Fibroblast of lung (primary cell): ENCODE measurements around the gene MED14. TPM values are rescaled to one million over a fixed set of nuclear protein-coding genes. Genes with fewer than 3 reads are reported as not detected.
A peak's percentile ranks its signal among the peaks of the same experiment; 100 is the strongest.

Experiments used
- DNase-seq, 2 donors: peaks; one replicate each; pipeline versions ENCODE4 v3.0.0 to v3.0.0-alpha.2; 2010; ENCODE audit warnings: low read depth in 2 of 2
- H2AFZ ChIP-seq: 2 replicates; pipeline ENCODE4 v1.5.1; 2012; ENCODE audit warnings: low read length, control low read depth, inconsistent platforms
- H3K27ac ChIP-seq: 2 replicates; pipeline ENCODE4 v1.5.1; 2011; ENCODE audit warnings: low read length, control low read depth; ENCODE audit not compliant: insufficient read depth
- H3K27me3 ChIP-seq: 2 replicates; pipeline ENCODE4 v1.5.1; 2011; ENCODE audit warnings: mild to moderate bottlenecking, low read length; ENCODE audit not compliant: control insufficient read depth, insufficient read depth
- H3K36me3 ChIP-seq: 2 replicates; pipeline ENCODE4 v1.5.1; 2011; ENCODE audit warnings: low read length; ENCODE audit not compliant: control insufficient read depth, insufficient read depth
- H3K4me1 ChIP-seq: 2 replicates; pipeline ENCODE4 v1.5.1; 2011; ENCODE audit warnings: low read length; ENCODE audit not compliant: control insufficient read depth, insufficient read depth; ENCODE audit errors: extremely low read depth
- H3K4me2 ChIP-seq: 2 replicates; pipeline ENCODE4 v1.5.1; 2011; ENCODE audit warnings: low read length, control low read depth; ENCODE audit not compliant: insufficient read depth; ENCODE audit errors: extremely low read depth
- H3K4me3 ChIP-seq, 4 experiments: fragments of 200-600 bp in 1 of 4; sonication (generic) in 1 of 4; replicated peaks in 1 of 4; 2 replicates each; pipeline ENCODE4 v1.5.1; 2011 to 2016; ENCODE audit warnings: low read length in 4 of 4, low read depth in 3 of 4, mild to moderate bottlenecking in 3 of 4, control low read depth in 2 of 4, inconsistent platforms in 1 of 4, mixed read lengths in 1 of 4; ENCODE audit not compliant: insufficient read depth in 1 of 4; ENCODE audit errors: control extremely low read depth in 1 of 4
- H3K79me2 ChIP-seq: 2 replicates; pipeline ENCODE4 v1.5.1; 2012; ENCODE audit warnings: mild to moderate bottlenecking, low read length, inconsistent platforms; ENCODE audit not compliant: control insufficient read depth, insufficient read depth
- H3K9ac ChIP-seq: 2 replicates; pipeline ENCODE4 v1.5.1; 2011; ENCODE audit warnings: mild to moderate bottlenecking, low read length, control low read depth; ENCODE audit not compliant: insufficient read depth
- H3K9me3 ChIP-seq: 2 replicates; pipeline ENCODE4 v1.5.1; 2012; ENCODE audit warnings: low read depth, low read length; ENCODE audit not compliant: control insufficient read depth, insufficient read depth
- H4K20me1 ChIP-seq: 2 replicates; pipeline ENCODE4 v1.5.1; 2011; ENCODE audit warnings: low read length; ENCODE audit not compliant: control insufficient read depth, insufficient read depth; ENCODE audit errors: extremely low read depth
- EZH2 ChIP-seq: IDR thresholded peaks from 2 replicates; pipeline ENCODE4 v1.5.1; 2012; ENCODE audit warnings: low read length, control low read depth, mild to moderate bottlenecking; ENCODE audit errors: missing control alignments
- polyA plus RNA-seq, 2 donors: library from polyadenylated mRNA; depleted of rRNA in 1 of 2; stranded (reverse) in 1 of 2; unstranded in 1 of 2; fragments of >200 nt; gene quantifications; 2 replicates each; pipeline ENCODE4 v1.2.1, GENCODE V29; 2011 to 2012; ENCODE audit warnings: missing spikeins in 1 of 2
- total RNA-seq: library from RNA; depleted of rRNA; stranded (reverse); fragments of >200 nt; gene quantifications from 2 replicates; pipeline ENCODE4 v1.2.1, GENCODE V29; 2014
- TF ChIP-seq, protein P1 (sequence below), 2 donors: IDR thresholded peaks in 1 of 2; conservative IDR thresholded peaks in 1 of 2; 1 replicate in 1 of 2; 2 replicates in 1 of 2; pipeline ENCODE4 v1.5.1; 2011 to 2012; ENCODE audit warnings: low read length in 2 of 2, control low read depth in 1 of 2, inconsistent platforms in 1 of 2, low read depth in 1 of 2, mild to moderate bottlenecking in 1 of 2

MED14 gene
- total and polyA plus RNA-seq, 2 donors (not counting 1 experiment from before 2014, with no cell fraction given), result 18.3 to 31.3 TPM

- no peaks in the 10 kb centered on the region for H3K27me3 ChIP-seq
- H3K79me2 ChIP-seq, result no peaks in the 10 kb centered on the region
- peak in 1 of 2 donors; percentile 60 for DNase-seq
- no peaks in the 10 kb centered on the region for H3K4me1 ChIP-seq
- H3K36me3 ChIP-seq, result no peaks in the 10 kb centered on the region
- no peaks in the 10 kb centered on the region for H3K9me3 ChIP-seq
- TF ChIP-seq, protein P1, sequence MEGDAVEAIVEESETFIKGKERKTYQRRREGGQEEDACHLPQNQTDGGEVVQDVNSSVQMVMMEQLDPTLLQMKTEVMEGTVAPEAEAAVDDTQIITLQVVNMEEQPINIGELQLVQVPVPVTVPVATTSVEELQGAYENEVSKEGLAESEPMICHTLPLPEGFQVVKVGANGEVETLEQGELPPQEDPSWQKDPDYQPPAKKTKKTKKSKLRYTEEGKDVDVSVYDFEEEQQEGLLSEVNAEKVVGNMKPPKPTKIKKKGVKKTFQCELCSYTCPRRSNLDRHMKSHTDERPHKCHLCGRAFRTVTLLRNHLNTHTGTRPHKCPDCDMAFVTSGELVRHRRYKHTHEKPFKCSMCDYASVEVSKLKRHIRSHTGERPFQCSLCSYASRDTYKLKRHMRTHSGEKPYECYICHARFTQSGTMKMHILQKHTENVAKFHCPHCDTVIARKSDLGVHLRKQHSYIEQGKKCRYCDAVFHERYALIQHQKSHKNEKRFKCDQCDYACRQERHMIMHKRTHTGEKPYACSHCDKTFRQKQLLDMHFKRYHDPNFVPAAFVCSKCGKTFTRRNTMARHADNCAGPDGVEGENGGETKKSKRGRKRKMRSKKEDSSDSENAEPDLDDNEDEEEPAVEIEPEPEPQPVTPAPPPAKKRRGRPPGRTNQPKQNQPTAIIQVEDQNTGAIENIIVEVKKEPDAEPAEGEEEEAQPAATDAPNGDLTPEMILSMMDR (conservative IDR thresholded peaks at IDR 0.05 in 1 of 2, IDR thresholded peaks at IDR 0.05 in 1 of 2; ENCODE audit: low read depth in 1 of 2, low read length in 2 of 2), result no peak
- no peak for TF ChIP-seq EZH2
- H3K4me3 ChIP-seq, result no peak overlapping the region
- H2AFZ ChIP-seq, result peak overlapping the region; percentile 24
- H3K9ac ChIP-seq, result no peak overlapping the region
- no peak overlapping the region for H3K27ac ChIP-seq
- H3K4me2 ChIP-seq, result no peak overlapping the region
- no peaks in the 10 kb centered on the region for H4K20me1 ChIP-seq
Measured at GRCh38 chrX:40755291-40756249, 20.2 kb upstream of the MED14 start.

- peak overlapping the region; percentile 5 for H2AFZ ChIP-seq
- no peak overlapping the region for H3K4me3 ChIP-seq
- H3K27me3 ChIP-seq, result no peaks in the 10 kb centered on the region
- TF ChIP-seq EZH2, result no peak
- TF ChIP-seq, protein P1 (conservative IDR thresholded peaks at IDR 0.05 in 1 of 2, IDR thresholded peaks at IDR 0.05 in 1 of 2; ENCODE audit: low read depth in 1 of 2, low read length in 2 of 2), result no peak
- H3K36me3 ChIP-seq, result no peaks in the 10 kb centered on the region
- no peak overlapping the region for H3K4me2 ChIP-seq
- H3K79me2 ChIP-seq, result no peaks in the 10 kb centered on the region
- DNase-seq, result no peak
- H4K20me1 ChIP-seq, result no peaks in the 10 kb centered on the region
- H3K27ac ChIP-seq, result no peak overlapping the region
- no peaks in the 10 kb centered on the region for H3K9me3 ChIP-seq
- H3K4me1 ChIP-seq, result no peaks in the 10 kb centered on the region
- no peak overlapping the region for H3K9ac ChIP-seq
Measured at GRCh38 chrX:40749681-40750494, 14.5 kb upstream of the MED14 start.

DNA sequence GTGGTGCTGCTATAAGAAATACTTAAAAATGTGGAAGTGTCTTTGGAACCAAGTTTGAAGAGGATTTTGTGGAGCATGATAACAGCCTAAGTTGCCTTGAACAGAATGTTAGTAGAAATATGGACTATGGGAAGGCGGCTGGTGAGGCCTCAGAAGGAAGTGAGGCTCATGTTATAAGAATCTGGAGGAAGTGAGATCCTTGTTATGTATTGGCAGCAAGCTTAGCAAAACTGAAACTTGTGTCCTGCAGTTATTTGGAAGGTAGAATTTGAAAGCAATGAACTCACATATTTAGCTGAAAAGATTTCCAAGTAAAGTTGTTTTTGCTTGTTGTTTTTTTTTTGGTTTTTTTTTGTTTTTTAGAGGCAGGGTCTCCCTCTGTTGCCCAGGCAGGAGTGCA, 13.6 kb upstream of the MED14 start:
- Histone ChIP-seq H3K9me3 (no peaks in the 10 kb centered on the region), H3K4me1 (no peaks in the 10 kb centered on the region), H3K4me2 (no peak overlapping the region), H3K4me3 (no peak overlapping the region), H3K27me3 (no peaks in the 10 kb centered on the region), H3K27ac (no peak overlapping the region), H3K9ac (no peak overlapping the region), H3K36me3 (no peaks in the 10 kb centered on the region), H4K20me1 (no peaks in the 10 kb centered on the region), H3K79me2 (no peaks in the 10 kb centered on the region), H2AFZ (no peak overlapping the region)
- no peak for DNase-seq
- no peak for TF ChIP-seq EZH2
- TF ChIP-seq, protein P1 (conservative IDR thresholded peaks at IDR 0.05 in 1 of 2, IDR thresholded peaks at IDR 0.05 in 1 of 2; ENCODE audit: low read depth in 1 of 2, low read length in 2 of 2), result no peak
